Measurements from ENCODE around the gene PDK1. TPM values are rescaled to one million over a fixed set of nuclear protein-coding genes. Genes with fewer than 3 reads are reported as not detected.

The PDK1 gene
- total RNA-seq, 4 donors from 2014 or later = 10.3 to 21.4 (median 16.7) TPM

DNA sequence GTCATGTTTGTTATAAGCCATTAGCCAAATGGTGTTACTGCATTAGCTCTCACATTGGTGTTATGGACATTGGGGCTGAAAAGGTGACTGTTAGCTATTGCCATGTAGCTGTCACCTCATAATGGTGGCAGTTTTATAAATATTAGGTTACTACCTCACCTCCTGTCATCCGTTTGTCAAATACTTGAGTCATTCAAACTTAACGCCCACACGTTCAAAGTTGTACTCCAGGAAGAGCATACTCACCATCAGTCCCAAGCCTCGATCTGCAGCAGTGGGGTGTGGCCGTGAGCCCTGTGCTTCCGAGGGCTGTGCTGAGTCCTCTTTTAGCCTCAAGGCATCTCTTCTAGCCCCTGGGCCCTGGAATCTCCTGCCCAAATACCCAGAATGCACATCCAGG lies 87.3 kb downstream of the PDK1 start:
- no peak overlapping the region for H3K27ac ChIP-seq
- WGBS, 2 donors = 23 to 24% methylated on average over 6 of the region's 6 CpGs
- intact Hi-C loops (cut with DNase I) = no loop called here

DNA sequence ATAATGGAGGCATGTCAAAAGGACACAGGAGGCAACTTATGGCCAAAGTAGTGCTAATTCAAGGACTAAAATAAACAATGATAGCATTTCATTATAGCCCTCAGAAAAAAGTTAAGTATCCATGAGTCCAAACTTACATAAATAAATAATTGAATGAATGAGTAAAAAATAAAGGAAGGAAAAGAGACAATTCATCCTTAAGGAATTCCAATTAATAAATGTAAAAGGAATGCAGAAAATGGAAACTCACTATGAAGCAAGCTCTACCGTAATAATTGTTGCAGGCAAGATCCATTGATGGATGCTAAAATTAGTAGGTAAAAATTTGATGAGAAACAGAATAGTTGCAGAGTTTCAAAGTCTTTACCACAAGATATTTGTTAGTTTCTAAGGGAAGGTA lies 91.5 kb downstream of the PDK1 start:
- H3K27ac ChIP-seq = no peak overlapping the region
- no peak for TF ChIP-seq POLR2A (IDR thresholded peaks at IDR 0.05)
- TF ChIP-seq, protein P1, sequence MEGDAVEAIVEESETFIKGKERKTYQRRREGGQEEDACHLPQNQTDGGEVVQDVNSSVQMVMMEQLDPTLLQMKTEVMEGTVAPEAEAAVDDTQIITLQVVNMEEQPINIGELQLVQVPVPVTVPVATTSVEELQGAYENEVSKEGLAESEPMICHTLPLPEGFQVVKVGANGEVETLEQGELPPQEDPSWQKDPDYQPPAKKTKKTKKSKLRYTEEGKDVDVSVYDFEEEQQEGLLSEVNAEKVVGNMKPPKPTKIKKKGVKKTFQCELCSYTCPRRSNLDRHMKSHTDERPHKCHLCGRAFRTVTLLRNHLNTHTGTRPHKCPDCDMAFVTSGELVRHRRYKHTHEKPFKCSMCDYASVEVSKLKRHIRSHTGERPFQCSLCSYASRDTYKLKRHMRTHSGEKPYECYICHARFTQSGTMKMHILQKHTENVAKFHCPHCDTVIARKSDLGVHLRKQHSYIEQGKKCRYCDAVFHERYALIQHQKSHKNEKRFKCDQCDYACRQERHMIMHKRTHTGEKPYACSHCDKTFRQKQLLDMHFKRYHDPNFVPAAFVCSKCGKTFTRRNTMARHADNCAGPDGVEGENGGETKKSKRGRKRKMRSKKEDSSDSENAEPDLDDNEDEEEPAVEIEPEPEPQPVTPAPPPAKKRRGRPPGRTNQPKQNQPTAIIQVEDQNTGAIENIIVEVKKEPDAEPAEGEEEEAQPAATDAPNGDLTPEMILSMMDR (IDR thresholded peaks at IDR 0.05) = no peak
- 74 to 75% methylated on average over 1 of the region's 1 CpG for WGBS, 2 donors

More for the DNA sequence above, 87.3 kb downstream of the PDK1 start:
- TF ChIP-seq POLR2A (IDR thresholded peaks at IDR 0.05) = no peak
- TF ChIP-seq, protein P1 (IDR thresholded peaks at IDR 0.05) = no peak
- Histone ChIP-seq H3K4me3 (no peak overlapping the region), H3K36me3 (no peaks in the 10 kb centered on the region), H3K4me1 (no peaks in the 10 kb centered on the region), H3K27me3 (no peaks in the 10 kb centered on the region), H3K9me3 (no peaks in the 10 kb centered on the region)
- DNase-seq = no peak

DNA sequence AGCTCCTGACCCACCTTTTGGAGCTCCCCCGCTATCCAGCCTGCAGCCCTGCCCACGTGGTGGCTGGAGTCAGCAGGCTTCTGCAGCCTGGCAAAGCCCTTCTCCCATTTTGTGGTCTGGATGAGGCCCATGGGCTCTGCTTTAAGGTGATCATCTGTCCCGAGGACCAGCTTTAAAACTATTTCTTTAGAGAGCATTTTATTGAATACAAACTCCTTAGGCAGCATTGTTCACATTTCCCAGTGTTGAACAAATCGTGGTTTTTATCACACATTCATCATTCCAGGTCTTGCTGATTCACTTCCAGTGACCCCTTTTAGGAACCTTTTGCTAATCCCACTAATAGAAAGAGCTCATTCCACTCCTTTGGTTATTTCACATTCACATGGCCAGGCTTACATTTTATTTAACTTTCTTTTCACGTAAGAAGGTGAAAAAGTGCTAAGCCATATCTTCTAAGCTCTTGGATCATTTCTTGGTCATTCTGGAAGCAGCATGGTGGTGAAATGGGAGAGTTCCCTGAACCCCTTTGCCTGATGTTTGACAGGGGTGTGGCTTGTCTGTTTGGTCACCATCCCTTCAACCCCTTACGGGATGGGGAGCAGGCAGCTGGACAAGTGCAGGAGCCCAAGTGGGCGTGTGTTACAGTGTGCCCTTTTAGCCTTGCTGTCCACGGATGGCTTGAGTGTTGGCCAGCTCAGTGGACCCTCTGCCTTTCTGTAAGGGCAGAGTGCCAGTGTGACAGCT lies 99.4 kb downstream of the PDK1 start:
- H3K9me3 ChIP-seq = peaks cover 0 to 4% (median 0%) of the 10 kb centered on the region in 3 donors
- no peak overlapping the region for H3K27ac ChIP-seq
- no peak overlapping the region for H3K4me3 ChIP-seq
- WGBS, 2 donors = 31 to 51% methylated on average over 6 to 7 of the region's 8 CpGs
- intact Hi-C loops (cut with DNase I) = no loop called here
- H3K27me3 ChIP-seq = no peaks in the 10 kb centered on the region
- no peaks in the 10 kb centered on the region for H3K4me1 ChIP-seq
- no peaks in the 10 kb centered on the region for H3K36me3 ChIP-seq
- TF ChIP-seq, protein P1 (IDR thresholded peaks at IDR 0.05) = no peak
- TF ChIP-seq POLR2A (IDR thresholded peaks at IDR 0.05) = no peak
- no peak for DNase-seq

More for the DNA sequence above, 91.5 kb downstream of the PDK1 start:
- Histone ChIP-seq H3K4me1 (no peaks in the 10 kb centered on the region), H3K27me3 (no peaks in the 10 kb centered on the region), H3K9me3 (no peaks in the 10 kb centered on the region), H3K4me3 (no peak overlapping the region), H3K36me3 (no peaks in the 10 kb centered on the region)
- intact Hi-C loops (cut with DNase I) = no loop called here
- no peak for DNase-seq

DNA sequence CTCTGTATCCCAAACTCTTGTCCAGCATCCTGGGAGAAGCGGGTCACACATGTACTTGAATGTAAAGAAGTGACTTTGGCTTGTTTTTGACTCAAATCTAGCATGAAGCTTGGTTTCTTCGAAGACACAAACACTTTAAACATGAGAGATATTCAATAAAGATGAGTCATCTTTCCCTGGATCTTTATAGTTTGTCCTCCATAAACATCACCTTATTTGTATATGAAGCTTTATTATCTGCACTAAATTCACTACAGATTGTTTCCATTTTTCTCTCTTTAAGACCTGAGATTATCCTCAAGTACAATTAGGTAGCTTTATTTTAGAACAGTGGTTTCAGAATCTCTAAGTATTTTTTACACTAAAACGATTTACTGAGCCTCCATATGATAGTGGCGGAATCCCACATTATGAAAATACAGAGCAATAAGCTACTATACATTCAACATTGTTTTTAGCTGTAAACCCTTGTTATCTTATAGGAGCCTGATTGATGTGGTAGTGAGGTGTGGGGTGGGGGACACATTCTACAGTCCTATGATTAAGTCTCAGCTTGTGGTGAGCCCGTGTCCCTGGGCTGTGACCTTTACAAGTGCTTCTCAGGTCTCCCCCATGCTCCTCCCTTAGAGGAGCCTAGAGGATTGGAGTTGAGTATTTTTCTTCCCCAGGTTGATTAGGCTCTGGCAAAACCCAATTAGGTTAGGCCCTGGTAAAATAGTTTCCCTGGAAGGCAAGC lies 100.1 kb downstream of the PDK1 start:
- 68 to 75% methylated on average over 5 of the region's 5 CpGs for WGBS, 2 donors
- Histone ChIP-seq H3K27ac (no peak overlapping the region), H3K4me1 (no peaks in the 10 kb centered on the region), H3K27me3 (no peaks in the 10 kb centered on the region), H3K9me3 (peaks cover 0 to 4% (median 0%) of the 10 kb centered on the region in 3 donors), H3K4me3 (no peak overlapping the region), H3K36me3 (no peaks in the 10 kb centered on the region)
- TF ChIP-seq, protein P1 (IDR thresholded peaks at IDR 0.05) = no peak
- TF ChIP-seq POLR2A (IDR thresholded peaks at IDR 0.05) = no peak
- DNase-seq = no peak
- intact Hi-C loops (cut with DNase I) = no loop called here

Small RNA genes within 50 kb of the gene (small RNA-seq; reads per million reads assigned to genes)
- gene RF00019 = 0 reads per million in 4 donors

Other genes starting within 250 kb of the PDK1 start
- 100 to 1,000 TPM in 2 of 4 donors, 10 to 100 TPM in 2; 60.0 to 164 (median 105) TPM for gene ITGA6, start 128.5 kb upstream of the PDK1 start, total RNA-seq
- 10 to 100 TPM in 1 of 4 donors, 1 to 10 TPM in 3; 2.6 to 11.1 (median 2.9) TPM for gene RAPGEF4, start 179.8 kb downstream of the PDK1 start, total RNA-seq